K562 (cell line): ENCODE results near the gene PPP6C. TPM values are rescaled to one million over a fixed set of nuclear protein-coding genes. Genes with fewer than 3 reads are reported as not detected.

ENCODE experiments used
- AFF1 ChIP-seq, 2 experiments: fragments of 450-650 bp; IDR thresholded peaks; 2 replicates each; pipeline ENCODE4 v1.6.1; 2018; ENCODE audit warnings: mild to moderate bottlenecking in 2 of 2, low read depth in 1 of 2; ENCODE audit not compliant: partially characterized antibody in 2 of 2
- AFF4 ChIP-seq: sonication (generic); formaldehyde crosslinking; IDR thresholded peaks from 2 replicates; pipeline ENCODE4 v1.8.0; 2023; ENCODE audit warnings: mild to moderate bottlenecking, missing genetic modification reagents
- ARID2 ChIP-seq: fragments of 450-650 bp; IDR thresholded peaks from 2 replicates; pipeline ENCODE4 v1.6.1; 2017; ENCODE audit warnings: antibody characterized with exemption, mild to moderate bottlenecking
- BCOR ChIP-seq: fragments of 450-650 bp; IDR thresholded peaks from 2 replicates; pipeline ENCODE4 v1.6.1; 2016
- CREB1 ChIP-seq, 2 experiments: sonication (generic) in 1 of 2; formaldehyde crosslinking in 1 of 2; IDR thresholded peaks; 2 replicates each; pipeline versions ENCODE4 v1.6.1 to v1.8.0; 2012 to 2022; ENCODE audit warnings: inconsistent platforms in 1 of 2, mild to moderate bottlenecking in 1 of 2, missing genetic modification reagents in 1 of 2, moderate library complexity in 1 of 2
- FOXO4 ChIP-seq: fragments of 450-650 bp; formaldehyde crosslinking; IDR thresholded peaks from 2 replicates; pipeline ENCODE4 v1.4.0; 2020; ENCODE audit warnings: mild to moderate bottlenecking, moderate library complexity
- GTF2F1 ChIP-seq: IDR thresholded peaks from 2 replicates; pipeline ENCODE4 v1.6.1; 2011; ENCODE audit warnings: low read depth, low read length, improper control_type of control experiment
- KLF10 ChIP-seq: fragments of 250-450 bp; sonication (Bioruptor Pico); IDR thresholded peaks from 2 replicates; pipeline ENCODE4 v1.6.1; 2021; ENCODE audit warnings: matching md5 sums
- MEF2A ChIP-seq: IDR thresholded peaks from 2 replicates; pipeline ENCODE4 v1.6.1; 2011; ENCODE audit warnings: low read depth, mild to moderate bottlenecking, low read length, moderate library complexity; ENCODE audit not compliant: control insufficient read depth
- PKNOX1 ChIP-seq: fragments of 450-650 bp; IDR thresholded peaks from 2 replicates; pipeline ENCODE4 v1.6.1; 2016
- POLR2AphosphoS5 ChIP-seq: IDR thresholded peaks from 2 replicates; pipeline ENCODE4 v1.6.1; 2011; ENCODE audit warnings: mild to moderate bottlenecking, low read depth, low read length, moderate library complexity; ENCODE audit not compliant: control insufficient read depth, insufficient read depth
- PTBP1 ChIP-seq: fragments of 200-400 bp; formaldehyde crosslinking; IDR thresholded peaks from 2 replicates; pipeline ENCODE4 v1.6.1; 2017; ENCODE audit warnings: low read depth, low read length
- RBM22 ChIP-seq: fragments of 200-400 bp; formaldehyde crosslinking; IDR thresholded peaks from 2 replicates; pipeline ENCODE4 v1.6.1; 2018; ENCODE audit warnings: low read length, low read depth; ENCODE audit not compliant: poor library complexity, severe bottlenecking
- TCF7L2 ChIP-seq: fragments of 150-350 bp; IDR thresholded peaks from 2 replicates; pipeline ENCODE4 v1.6.1; 2016; ENCODE audit warnings: low read depth, mild to moderate bottlenecking, low read length, moderate library complexity
- ZNF133 ChIP-seq: fragments of 250-450 bp; sonication (Bioruptor Pico); IDR thresholded peaks from 2 replicates; pipeline ENCODE4 v1.4.0; 2020; ENCODE audit warnings: mild to moderate bottlenecking
- ZNF699 ChIP-seq: fragments of 250-450 bp; sonication (Bioruptor Pico); IDR thresholded peaks from 2 replicates; pipeline ENCODE4 v1.8.0; 2021; ENCODE audit warnings: mild to moderate bottlenecking, moderate library complexity; ENCODE audit not compliant: insufficient replicate concordance
- polyA plus RNA-seq, 8 experiments: library from polyadenylated mRNA; depleted of rRNA in 4 of 8; stranded (reverse) in 5 of 8; unstranded in 3 of 8; fragments of >200 nt; fragmentation: Nextera tagmentation in 2 of 8; fragmentation: Illumina TruSeq in 1 of 8; extraction: Ambion mirVana in 2 of 8; extraction: Trizol in 1 of 8; gene quantifications; 2 replicates each; pipeline versions ENCODE4 v1.2.1 to v1.2.3, GENCODE V29; 2011 to 2014; ENCODE audit warnings: inconsistent platforms in 1 of 8, missing spikeins in 1 of 8
- total RNA-seq, 7 experiments: library from RNA; depleted of rRNA in 6 of 7; stranded (reverse); fragments of >200 nt in 6 of 7; fragmentation: Illumina TruSeq in 2 of 7; extraction: Trizol in 2 of 7; gene quantifications; 2 replicates each; pipeline versions ENCODE4 v1.2.1 to v1.2.3, GENCODE V29; 2011 to 2021; ENCODE audit warnings: low replicate concordance in 1 of 7

The PPP6C gene
- total and polyA plus RNA-seq, 9 of the 15 experiments (the other 6 are each of a cell fraction or from before 2014, with no cell fraction given) = 18.8 to 44.8 (median 38.3) TPM

- TF ChIP-seq PKNOX1 (peak; percentile 38), RBM22 (no peak), AFF4 (CRISPR knock-in tag) (no peak), FOXO4 (no peak), AFF1 (IDR thresholded peaks at IDR 0.05; ENCODE audit: low read depth in 1 of 2, partially characterized antibody in 2 of 2) (no peak), PTBP1 (no peak), TCF7L2 (no peak), BCOR (peak; percentile 64), KLF10 (no peak), CREB1 (IDR thresholded peaks at IDR 0.05) (no peak), CREB1 (CRISPR knock-in tag; IDR thresholded peaks at IDR 0.05) (0 out of 2 replicates have a peak, but pooled peaks have one; percentile 32), ZNF699 (CRISPR knock-in tag) (no peak), ARID2 (no peak), ZNF133 (CRISPR knock-in tag) (no peak), MEF2A (peak; percentile 85; the same call in 1 of the 2 replicates), GTF2F1 (no peak), POLR2AphosphoS5 (peak; percentile 78)
Observed at GRCh38 chr9:125131778-125132177, 57.8 kb downstream of the PPP6C start (continued).
